Stimulated activated CD8-positive, alpha-beta memory T cell treated with anti-CD3 and anti-CD28 coated beads, Interleukin-15, amount 100 ng/mL, for 4 hours (primary cell): ENCODE measurements around the gene PRR23E.

Experiments
- DNase-seq, 2 donors: peaks; one replicate each; pipeline ENCODE4 v3.0.0-alpha.2; 2020; ENCODE audit warnings: low read depth in 2 of 2

The PRR23E gene

GRCh38 chr3:127192576-127193232 is at the start of gene PRR23E:
TSS of gene PRR23E (plus strand) at chr3:127193131. CDS start at chr3:127196686, 3,555 bp downstream.
- DNase-seq, result no peak

- no peak for DNase-seq
Observed at GRCh38 chr3:127143172-127143571, 49.8 kb upstream of the PRR23E start.

- no peak for DNase-seq
Observed at GRCh38 chr3:127144631-127145030, 48.3 kb upstream of the PRR23E start.

GRCh38 chr3:127145266-127145665 is 47.7 kb upstream of the PRR23E start:
- DNase-seq, result no peak

GRCh38 chr3:127147291-127147885 is 45.5 kb upstream of the PRR23E start:
- no peak for DNase-seq

GRCh38 chr3:127149621-127150310 is 43.2 kb upstream of the PRR23E start:
- no peak for DNase-seq

- DNase-seq, result no peak
Observed at GRCh38 chr3:127150513-127151250, 42.2 kb upstream of the PRR23E start.

- no peak for DNase-seq
Observed at GRCh38 chr3:127151251-127151564, 41.7 kb upstream of the PRR23E start.

- DNase-seq, result no peak
Observed at GRCh38 chr3:127151992-127152650, 40.8 kb upstream of the PRR23E start.

GRCh38 chr3:127152684-127153505 is 40.0 kb upstream of the PRR23E start:
- DNase-seq, result no peak

GRCh38 chr3:127153506-127153815 is 39.5 kb upstream of the PRR23E start:
- DNase-seq, result no peak

GRCh38 chr3:127156338-127157050 is 36.4 kb upstream of the PRR23E start:
- no peak for DNase-seq

GRCh38 chr3:127157171-127157828 is 35.6 kb upstream of the PRR23E start:
- DNase-seq, result no peak

- no peak for DNase-seq
Observed at GRCh38 chr3:127158614-127159229, 34.2 kb upstream of the PRR23E start.

- DNase-seq, result no peak
Observed at GRCh38 chr3:127159543-127159942, 33.4 kb upstream of the PRR23E start.

GRCh38 chr3:127161236-127161635 is 31.7 kb upstream of the PRR23E start:
- no peak for DNase-seq

GRCh38 chr3:127161973-127162579 is 30.9 kb upstream of the PRR23E start:
- DNase-seq, result no peak

- no peak for DNase-seq
Observed at GRCh38 chr3:127162947-127163645, 29.8 kb upstream of the PRR23E start.

GRCh38 chr3:127164615-127165014 is 28.3 kb upstream of the PRR23E start:
- DNase-seq, result no peak
